ENCODE data around the gene PTPRA.

PTPRA gene

DNA sequence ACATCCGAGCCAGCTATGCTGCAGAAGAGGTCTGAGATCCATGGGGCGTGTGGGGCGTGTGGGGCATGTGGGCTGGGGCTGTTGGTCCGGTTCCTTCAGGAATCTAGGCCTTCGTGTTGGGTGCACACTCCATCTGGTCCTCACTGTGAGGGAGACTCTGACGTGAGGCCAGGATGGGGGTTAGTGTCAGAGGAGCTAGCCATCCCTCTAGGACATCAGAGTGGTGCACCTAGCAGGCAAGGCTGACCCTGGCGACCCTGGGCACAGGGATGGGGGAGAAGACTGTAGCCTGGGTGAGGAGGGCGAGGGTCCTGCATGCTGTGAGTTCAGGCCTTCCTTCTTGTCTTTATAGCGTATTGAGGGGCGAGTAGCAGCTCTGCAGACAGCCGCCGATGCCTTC, 8.7 kb upstream of the PTPRA start:
- no peak overlapping the region for H3K18ac ChIP-seq (ENCODE audit: low read length)
- no peak overlapping the region for H2AK5ac ChIP-seq (ENCODE audit: low read depth, low read length)
- no peak overlapping the region for H3K4ac ChIP-seq (ENCODE audit: low read length)
- H3K4me2 ChIP-seq (ENCODE audit: insufficient read depth, low read length, poor library complexity, severe bottlenecking), result no peak overlapping the region
- no peak overlapping the region for H2BK5ac ChIP-seq (ENCODE audit: low read length)
- H4K91ac ChIP-seq (ENCODE audit: low read depth, low read length, poor library complexity), result no peak overlapping the region
- H2AFZ ChIP-seq (ENCODE audit: low read length), result no peak overlapping the region
- H3K23ac ChIP-seq (ENCODE audit: low read depth, low read length, poor library complexity), result peak overlapping the region; percentile 38
- H3K4me3 ChIP-seq (ENCODE audit: low read length in 2 of 2), result no peak overlapping the region
- no peak overlapping the region for H3K14ac ChIP-seq (ENCODE audit: low read length)
- no peak overlapping the region for H3K9ac ChIP-seq (ENCODE audit: low read depth, low read length, poor library complexity)
- no CpG with 5 or more reads among the region's 12 CpGs for WGBS, 2 donors (ENCODE audit: extremely low coverage in 2 of 2, insufficient read length in 2 of 2, insufficient replicate concordance in 1 of 2)
- no peak for DNase-seq (ENCODE audit: low spot score)
- no peak overlapping the region for H2BK12ac ChIP-seq (ENCODE audit: low read length)
- no peaks in the 10 kb centered on the region for H3K4me1 ChIP-seq (ENCODE audit: control insufficient read depth in 2 of 2, insufficient read depth in 1 of 2, low read depth in 1 of 2, low read length in 2 of 2)
- no peaks in the 10 kb centered on the region for H3K79me1 ChIP-seq (ENCODE audit: low read depth, low read length)
- no peak overlapping the region for H2BK120ac ChIP-seq (ENCODE audit: low read depth, low read length)
- no peak overlapping the region for H3K27ac ChIP-seq (replicated peaks; ENCODE audit: low read length)
- no peak overlapping the region for H4K8ac ChIP-seq (ENCODE audit: low read depth, low read length)
- no peak overlapping the region for H2BK15ac ChIP-seq (ENCODE audit: low read length)
- peaks cover 27 to 65% of the 10 kb centered on the region in 2 donors for H3K36me3 ChIP-seq (replicated peaks in 1 of 2; ENCODE audit: control insufficient read depth in 2 of 2, insufficient read depth in 2 of 2, low read length in 2 of 2)
- H3K9me3 ChIP-seq (replicated peaks in 1 of 2; ENCODE audit: control insufficient read depth in 2 of 2, insufficient read depth in 1 of 2, low read depth in 1 of 2, low read length in 2 of 2), result no peaks in the 10 kb centered on the region
- H3K27me3 ChIP-seq (ENCODE audit: control insufficient read depth in 3 of 3, insufficient read depth in 3 of 3, low read depth in 1 of 3, low read length in 3 of 3), result no peaks in the 10 kb centered on the region

- Histone ChIP-seq H3K23ac (ENCODE audit: low read depth, low read length, poor library complexity) (peak overlapping the region; percentile 38), H4K8ac (ENCODE audit: low read depth, low read length) (no peak overlapping the region), H3K18ac (ENCODE audit: low read length) (no peak overlapping the region), H2BK15ac (ENCODE audit: low read length) (no peak overlapping the region), H3K27me3 (ENCODE audit: control insufficient read depth in 3 of 3, insufficient read depth in 3 of 3, low read depth in 1 of 3, low read length in 3 of 3) (no peaks in the 10 kb centered on the region), H2BK5ac (ENCODE audit: low read length) (no peak overlapping the region), H3K4ac (ENCODE audit: low read length) (no peak overlapping the region), H2BK12ac (ENCODE audit: low read length) (no peak overlapping the region), H3K9me3 (replicated peaks in 1 of 2; ENCODE audit: control insufficient read depth in 2 of 2, insufficient read depth in 1 of 2, low read depth in 1 of 2, low read length in 2 of 2) (no peaks in the 10 kb centered on the region), H3K79me1 (ENCODE audit: low read depth, low read length) (no peaks in the 10 kb centered on the region), H4K91ac (ENCODE audit: low read depth, low read length, poor library complexity) (no peak overlapping the region), H3K14ac (ENCODE audit: low read length) (no peak overlapping the region), H2BK120ac (ENCODE audit: low read depth, low read length) (no peak overlapping the region), H3K4me2 (ENCODE audit: insufficient read depth, low read length, poor library complexity, severe bottlenecking) (no peak overlapping the region), H3K36me3 (replicated peaks in 1 of 2; ENCODE audit: control insufficient read depth in 2 of 2, insufficient read depth in 2 of 2, low read length in 2 of 2) (peaks cover 27 to 63% of the 10 kb centered on the region in 2 donors), H3K4me3 (ENCODE audit: low read length in 2 of 2) (no peak overlapping the region), H2AK5ac (ENCODE audit: low read depth, low read length) (no peak overlapping the region), H2AFZ (ENCODE audit: low read length) (no peak overlapping the region), H3K9ac (ENCODE audit: low read depth, low read length, poor library complexity) (no peak overlapping the region), H3K27ac (replicated peaks; ENCODE audit: low read length) (no peak overlapping the region), H3K4me1 (ENCODE audit: control insufficient read depth in 2 of 2, insufficient read depth in 1 of 2, low read depth in 1 of 2, low read length in 2 of 2) (no peaks in the 10 kb centered on the region)
- WGBS, 2 donors (ENCODE audit: extremely low coverage in 2 of 2, insufficient read length in 2 of 2, insufficient replicate concordance in 1 of 2), result no CpG with 5 or more reads among the region's 10 CpGs
- DNase-seq (ENCODE audit: low spot score), result no peak
Measured at GRCh38 chr20:2865101-2865500, 8.2 kb upstream of the PTPRA start.

DNA sequence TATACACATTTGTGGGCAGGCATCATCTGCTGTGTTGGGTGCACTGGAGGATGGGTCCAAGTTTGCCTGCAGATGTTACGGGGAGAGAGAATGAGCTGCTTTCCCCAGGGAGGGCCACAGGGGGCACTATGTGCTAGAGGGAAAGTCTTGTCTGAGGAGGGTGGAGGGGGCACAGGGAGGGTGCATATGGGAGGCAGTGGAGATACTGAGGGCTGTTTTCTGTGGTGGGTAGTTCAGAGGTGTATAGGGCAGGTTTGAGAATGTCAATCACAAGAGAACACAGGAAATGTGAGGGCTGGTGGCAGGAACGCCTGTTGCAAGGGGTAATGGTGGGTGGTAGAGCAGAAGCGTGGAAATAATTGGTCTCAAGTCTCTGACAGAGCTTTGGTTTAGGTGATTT, 7.7 kb upstream of the PTPRA start:
- DNase-seq (ENCODE audit: low spot score), result no peak
- H3K36me3 ChIP-seq (replicated peaks in 1 of 2; ENCODE audit: control insufficient read depth in 2 of 2, insufficient read depth in 2 of 2, low read length in 2 of 2), result peaks cover 26 to 57% of the 10 kb centered on the region in 2 donors
- H3K23ac ChIP-seq (ENCODE audit: low read depth, low read length, poor library complexity), result no peak overlapping the region

DNA sequence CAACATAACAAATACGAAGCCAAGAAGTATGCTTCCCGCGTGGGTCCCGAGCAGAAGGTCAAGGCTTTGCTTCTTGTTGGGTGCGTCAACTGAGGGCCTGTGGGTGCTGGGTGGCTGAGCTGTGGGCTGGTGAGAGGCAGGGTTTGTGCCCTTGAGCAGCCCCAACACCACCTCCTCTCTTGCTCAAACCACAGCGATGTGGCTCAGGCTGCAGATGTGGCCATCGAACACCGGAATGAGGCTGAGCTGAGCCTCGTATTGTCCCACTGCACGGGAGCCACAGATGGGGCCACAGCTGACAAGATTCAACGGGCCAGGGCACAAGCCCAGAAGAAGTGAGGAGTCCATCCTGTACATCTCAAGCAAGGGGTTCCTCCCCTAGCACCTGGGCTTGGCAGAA, 7.0 kb upstream of the PTPRA start:
- H3K4me1 ChIP-seq (ENCODE audit: control insufficient read depth in 2 of 2, insufficient read depth in 1 of 2, low read depth in 1 of 2, low read length in 2 of 2), result peaks cover 5 to 10% of the 10 kb centered on the region in 2 donors
- no CpG with 5 or more reads among the region's 11 CpGs for WGBS, 2 donors (ENCODE audit: extremely low coverage in 2 of 2, insufficient read length in 2 of 2, insufficient replicate concordance in 1 of 2)

More for the DNA sequence above, 7.7 kb upstream of the PTPRA start:
- H3K27me3 ChIP-seq (ENCODE audit: control insufficient read depth in 3 of 3, insufficient read depth in 3 of 3, low read depth in 1 of 3, low read length in 3 of 3), result no peaks in the 10 kb centered on the region
- H2BK12ac ChIP-seq (ENCODE audit: low read length), result no peak overlapping the region
- H2AFZ ChIP-seq (ENCODE audit: low read length), result no peak overlapping the region
- H3K4ac ChIP-seq (ENCODE audit: low read length), result no peak overlapping the region
- H3K14ac ChIP-seq (ENCODE audit: low read length), result no peak overlapping the region
- no peak overlapping the region for H2BK5ac ChIP-seq (ENCODE audit: low read length)
- H3K9me3 ChIP-seq (replicated peaks in 1 of 2; ENCODE audit: control insufficient read depth in 2 of 2, insufficient read depth in 1 of 2, low read depth in 1 of 2, low read length in 2 of 2), result no peaks in the 10 kb centered on the region
- H3K4me1 ChIP-seq (ENCODE audit: control insufficient read depth in 2 of 2, insufficient read depth in 1 of 2, low read depth in 1 of 2, low read length in 2 of 2), result peaks cover 1 to 4% of the 10 kb centered on the region in 2 donors
- H3K18ac ChIP-seq (ENCODE audit: low read length), result no peak overlapping the region
- H3K27ac ChIP-seq (replicated peaks; ENCODE audit: low read length), result no peak overlapping the region
- H2BK120ac ChIP-seq (ENCODE audit: low read depth, low read length), result no peak overlapping the region
- H3K4me2 ChIP-seq (ENCODE audit: insufficient read depth, low read length, poor library complexity, severe bottlenecking), result no peak overlapping the region
- no peaks in the 10 kb centered on the region for H3K79me1 ChIP-seq (ENCODE audit: low read depth, low read length)
- no peak overlapping the region for H4K8ac ChIP-seq (ENCODE audit: low read depth, low read length)
- H3K9ac ChIP-seq (ENCODE audit: low read depth, low read length, poor library complexity), result no peak overlapping the region
- no peak overlapping the region for H2AK5ac ChIP-seq (ENCODE audit: low read depth, low read length)
- no peak overlapping the region for H2BK15ac ChIP-seq (ENCODE audit: low read length)
- H3K4me3 ChIP-seq (ENCODE audit: low read length in 2 of 2), result no peak overlapping the region
- no CpG with 5 or more reads among the region's 3 CpGs for WGBS, 2 donors (ENCODE audit: extremely low coverage in 2 of 2, insufficient read length in 2 of 2, insufficient replicate concordance in 1 of 2)
- H4K91ac ChIP-seq (ENCODE audit: low read depth, low read length, poor library complexity), result no peak overlapping the region

More for the DNA sequence above, 7.0 kb upstream of the PTPRA start:
- Histone ChIP-seq H2AK5ac (ENCODE audit: low read depth, low read length) (no peak overlapping the region), H3K14ac (ENCODE audit: low read length) (no peak overlapping the region), H3K79me1 (ENCODE audit: low read depth, low read length) (no peaks in the 10 kb centered on the region), H3K4ac (ENCODE audit: low read length) (no peak overlapping the region), H3K9me3 (replicated peaks in 1 of 2; ENCODE audit: control insufficient read depth in 2 of 2, insufficient read depth in 1 of 2, low read depth in 1 of 2, low read length in 2 of 2) (no peaks in the 10 kb centered on the region), H2BK5ac (ENCODE audit: low read length) (no peak overlapping the region), H2BK12ac (ENCODE audit: low read length) (no peak overlapping the region), H3K27me3 (ENCODE audit: control insufficient read depth in 3 of 3, insufficient read depth in 3 of 3, low read depth in 1 of 3, low read length in 3 of 3) (no peaks in the 10 kb centered on the region), H3K23ac (ENCODE audit: low read depth, low read length, poor library complexity) (no peak overlapping the region), H4K8ac (ENCODE audit: low read depth, low read length) (no peak overlapping the region), H3K4me3 (ENCODE audit: low read length in 2 of 2) (no peak overlapping the region), H2BK120ac (ENCODE audit: low read depth, low read length) (no peak overlapping the region), H3K27ac (replicated peaks; ENCODE audit: low read length) (no peak overlapping the region), H3K4me2 (ENCODE audit: insufficient read depth, low read length, poor library complexity, severe bottlenecking) (no peak overlapping the region), H2AFZ (ENCODE audit: low read length) (no peak overlapping the region), H3K18ac (ENCODE audit: low read length) (no peak overlapping the region), H4K91ac (ENCODE audit: low read depth, low read length, poor library complexity) (no peak overlapping the region), H3K9ac (ENCODE audit: low read depth, low read length, poor library complexity) (no peak overlapping the region), H2BK15ac (ENCODE audit: low read length) (no peak overlapping the region), H3K36me3 (replicated peaks in 1 of 2; ENCODE audit: control insufficient read depth in 2 of 2, insufficient read depth in 2 of 2, low read length in 2 of 2) (peaks cover 20 to 51% of the 10 kb centered on the region in 2 donors)
- no peak for DNase-seq (ENCODE audit: low spot score)
